WERI-Rb-1 (cell line): ENCODE data around the gene SHC3.

Experiments
- DNase-seq: peaks from one replicate; pipeline ENCODE4 v3.0.0-alpha.2; 2020
- H3K27ac ChIP-seq: fragments of 250-450 bp; sonication (Bioruptor Pico); 2 replicates; pipeline ENCODE4 v1.5.1; 2020; ENCODE audit warnings: mild to moderate bottlenecking, moderate library complexity
- H3K27me3 ChIP-seq: fragments of 250-450 bp; sonication (Bioruptor Pico); 2 replicates; pipeline ENCODE4 v1.5.1; 2021; ENCODE audit warnings: mild to moderate bottlenecking, low read depth, moderate library complexity; ENCODE audit not compliant: insufficient read depth, severe bottlenecking
- H3K36me3 ChIP-seq: fragments of 250-450 bp; sonication (Bioruptor Pico); 2 replicates; pipeline ENCODE4 v1.5.1; 2020; ENCODE audit warnings: mild to moderate bottlenecking, moderate library complexity
- H3K4me3 ChIP-seq: 2 replicates; pipeline ENCODE4 v1.5.1; 2011; ENCODE audit warnings: low read depth, mild to moderate bottlenecking, control low read depth, low read length
- H3K9me3 ChIP-seq: fragments of 250-450 bp; sonication (Bioruptor Pico); 2 replicates; pipeline ENCODE4 v1.5.1; 2021; ENCODE audit warnings: mild to moderate bottlenecking, moderate library complexity; ENCODE audit not compliant: severe bottlenecking
- TF ChIP-seq, protein P1 (sequence below): IDR thresholded peaks from 2 replicates; pipeline ENCODE4 v1.5.1; 2011; ENCODE audit warnings: low read depth, mild to moderate bottlenecking, control low read depth, inconsistent platforms, low read length

SHC3 gene

DNA sequence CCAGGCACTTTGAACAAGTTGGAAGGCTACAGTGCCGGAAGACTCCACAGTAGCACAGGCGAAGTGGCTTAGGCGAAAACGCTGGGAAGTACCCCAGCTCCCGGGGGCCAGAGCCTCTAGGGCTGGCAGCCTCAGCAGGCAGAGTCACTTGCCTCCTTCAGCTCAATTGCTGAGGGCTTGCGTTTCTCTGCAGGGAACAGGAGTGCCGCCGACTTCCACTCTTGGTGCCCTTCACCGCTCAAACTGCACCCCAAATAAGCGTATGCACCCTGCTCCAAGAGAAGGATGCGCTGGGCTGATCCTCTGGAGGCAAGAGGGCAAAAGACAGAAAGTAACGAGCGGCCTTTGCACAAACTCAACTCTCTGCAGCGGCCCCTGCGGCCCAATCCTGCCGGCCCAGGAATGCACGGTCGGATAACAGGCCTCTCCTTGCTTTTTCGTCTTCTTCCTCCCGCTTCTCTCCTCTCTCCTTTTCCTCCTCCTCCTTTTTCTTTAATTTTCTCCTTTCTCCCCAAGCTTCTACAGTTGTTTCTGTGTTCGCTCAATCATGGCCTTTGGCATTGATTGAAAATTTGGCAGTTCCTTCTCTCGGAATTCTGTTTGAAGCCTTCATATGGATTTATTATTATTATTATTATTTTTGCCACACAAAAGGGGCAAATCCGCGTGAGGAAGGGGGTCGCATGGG lies 188.4 kb downstream of the SHC3 start:
- Histone ChIP-seq H3K4me3 (peak overlapping the region; percentile 67), H3K27ac (no peak overlapping the region), H3K9me3 (no peaks in the 10 kb centered on the region), H3K27me3 (no peaks in the 10 kb centered on the region), H3K36me3 (no peaks in the 10 kb centered on the region; the same call in 1 of the 2 replicates)
- DNase-seq = no peak
- TF ChIP-seq, protein P1, sequence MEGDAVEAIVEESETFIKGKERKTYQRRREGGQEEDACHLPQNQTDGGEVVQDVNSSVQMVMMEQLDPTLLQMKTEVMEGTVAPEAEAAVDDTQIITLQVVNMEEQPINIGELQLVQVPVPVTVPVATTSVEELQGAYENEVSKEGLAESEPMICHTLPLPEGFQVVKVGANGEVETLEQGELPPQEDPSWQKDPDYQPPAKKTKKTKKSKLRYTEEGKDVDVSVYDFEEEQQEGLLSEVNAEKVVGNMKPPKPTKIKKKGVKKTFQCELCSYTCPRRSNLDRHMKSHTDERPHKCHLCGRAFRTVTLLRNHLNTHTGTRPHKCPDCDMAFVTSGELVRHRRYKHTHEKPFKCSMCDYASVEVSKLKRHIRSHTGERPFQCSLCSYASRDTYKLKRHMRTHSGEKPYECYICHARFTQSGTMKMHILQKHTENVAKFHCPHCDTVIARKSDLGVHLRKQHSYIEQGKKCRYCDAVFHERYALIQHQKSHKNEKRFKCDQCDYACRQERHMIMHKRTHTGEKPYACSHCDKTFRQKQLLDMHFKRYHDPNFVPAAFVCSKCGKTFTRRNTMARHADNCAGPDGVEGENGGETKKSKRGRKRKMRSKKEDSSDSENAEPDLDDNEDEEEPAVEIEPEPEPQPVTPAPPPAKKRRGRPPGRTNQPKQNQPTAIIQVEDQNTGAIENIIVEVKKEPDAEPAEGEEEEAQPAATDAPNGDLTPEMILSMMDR = no peak

- TF ChIP-seq, protein P1 = no peak
- no peaks in the 10 kb centered on the region for H3K36me3 ChIP-seq
- DNase-seq = no peak
- H3K9me3 ChIP-seq = no peaks in the 10 kb centered on the region
- H3K27ac ChIP-seq = no peak overlapping the region
- H3K27me3 ChIP-seq = no peaks in the 10 kb centered on the region
- no peak overlapping the region for H3K4me3 ChIP-seq
Observed at GRCh38 chr9:88988796-88989641, 189.6 kb downstream of the SHC3 start.

GRCh38 chr9:88987661-88988060 lies 191.0 kb downstream of the SHC3 start:
- no peak for DNase-seq
- H3K9me3 ChIP-seq = no peaks in the 10 kb centered on the region
- H3K27me3 ChIP-seq = no peaks in the 10 kb centered on the region
- H3K4me3 ChIP-seq = no peak overlapping the region
- no peaks in the 10 kb centered on the region for H3K36me3 ChIP-seq
- H3K27ac ChIP-seq = no peak overlapping the region
- TF ChIP-seq, protein P1 = no peak

- Histone ChIP-seq H3K27ac (no peak overlapping the region), H3K4me3 (no peak overlapping the region), H3K36me3 (no peaks in the 10 kb centered on the region), H3K9me3 (no peaks in the 10 kb centered on the region), H3K27me3 (no peaks in the 10 kb centered on the region)
- no peak for DNase-seq
- TF ChIP-seq, protein P1 = no peak
Observed at GRCh38 chr9:88986776-88987175, 191.8 kb downstream of the SHC3 start.

GRCh38 chr9:88985616-88986015 lies 193.0 kb downstream of the SHC3 start:
- TF ChIP-seq, protein P1 = no peak
- no peak for DNase-seq

More at GRCh38 chr9:88985616-88986015, 193.0 kb downstream of the SHC3 start:
- Histone ChIP-seq H3K27me3 (no peaks in the 10 kb centered on the region), H3K4me3 (no peak overlapping the region), H3K27ac (no peak overlapping the region), H3K9me3 (peaks cover 2% of the 10 kb centered on the region), H3K36me3 (no peaks in the 10 kb centered on the region)
